C4-2B (cell line): ENCODE results near the gene RPGRIP1.

Experiments used
- CTCF ChIP-seq: fragments of 450-650 bp; conservative IDR thresholded peaks from 2 replicates; pipeline ENCODE4 v1.5.1; 2017; ENCODE audit warnings: mild to moderate bottlenecking
- ZFX ChIP-seq: fragments of 450-650 bp; IDR thresholded peaks from 2 replicates; pipeline ENCODE4 v1.6.1; 2017

GRCh38 chr14:21322716-21323115 is 42.8 kb downstream of the RPGRIP1 start:
- TF ChIP-seq CTCF, result no peak
- no peak for TF ChIP-seq ZFX
